Body of pancreas (tissue), 4 donors: Measurements from ENCODE around the gene RGS11.

Experiments used
- CTCF ChIP-seq, 7 experiments: fragments of 450-650 bp in 4 of 7; fragments of 200-600 bp in 3 of 7; sonication (generic) in 3 of 7; IDR thresholded peaks; one replicate each; pipeline ENCODE4 v1.5.1; 2016 to 2019; ENCODE audit warnings: antibody characterized with exemption in 7 of 7
- POLR2A ChIP-seq, 3 donors: fragments of 450-650 bp; IDR thresholded peaks; one replicate each; pipeline ENCODE4 v1.6.1; 2016; ENCODE audit warnings: antibody characterized with exemption in 3 of 3, mild to moderate bottlenecking in 2 of 3

GRCh38 chr16:278863-279366, 3.2 kb upstream of the RGS11 start:
- TF ChIP-seq POLR2A (IDR thresholded peaks at IDR 0.05) (peak; percentile 44 to 89 (median 58)), CTCF (IDR thresholded peaks at IDR 0.05) (no peak)
